ENCODE data around the gene ZNF331. TPM values are rescaled to one million over a fixed set of nuclear protein-coding genes. Genes with fewer than 3 reads are reported as not detected.

Gene ZNF331
- total RNA-seq, 1 donor from 2014 or later = 18.3 TPM

DNA sequence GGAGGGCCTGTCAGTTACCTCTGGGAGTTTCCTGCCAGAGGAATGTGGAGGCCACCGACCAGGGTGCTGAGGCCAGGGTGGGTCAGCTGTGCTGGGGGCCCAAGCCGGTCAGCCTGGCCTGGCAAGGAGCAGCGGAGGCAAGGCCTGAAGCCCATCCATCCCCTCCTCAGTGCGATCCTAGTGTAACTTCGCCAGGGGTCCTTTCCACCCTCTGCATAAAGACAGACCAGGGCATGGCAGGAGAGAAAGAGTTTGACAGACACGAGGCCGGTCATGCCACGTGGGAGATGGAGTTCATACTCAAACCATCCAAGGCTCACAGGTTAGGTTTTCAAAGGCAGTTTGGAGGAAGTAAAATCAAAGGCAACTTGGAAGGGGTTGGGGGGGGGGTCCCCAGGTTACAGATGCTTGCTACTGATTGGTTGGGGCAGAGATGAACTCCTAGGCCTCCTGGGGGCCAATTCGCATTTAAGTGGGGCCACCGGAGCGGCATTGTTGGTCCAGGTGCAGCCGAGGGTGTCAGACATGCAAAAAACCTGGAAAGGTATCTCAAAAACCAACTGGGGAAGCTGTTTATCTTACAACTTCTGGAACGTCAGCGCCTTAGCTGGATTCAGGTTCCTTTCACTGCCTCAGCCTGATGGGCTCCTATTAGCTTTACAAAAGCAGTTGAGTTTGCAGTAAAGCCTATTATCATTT, 57.0 kb downstream of the ZNF331 start:
- DNase-seq (ENCODE audit: low spot score) = no peak
- Mint-ChIP-seq H3K9me3 (peaks cover 13% of the 10 kb centered on the region), H3K27ac (no peak overlapping the region), H3K4me1 (ENCODE audit: low read depth) (no peaks in the 10 kb centered on the region), H3K36me3 (ENCODE audit: low read depth) (no peaks in the 10 kb centered on the region), H3K4me3 (ENCODE audit: low read depth) (no peak overlapping the region), H3K27me3 (ENCODE audit: low read depth) (no peaks in the 10 kb centered on the region)
- intact Hi-C loops (cut with micrococcal nuclease) = no loop called here

DNA sequence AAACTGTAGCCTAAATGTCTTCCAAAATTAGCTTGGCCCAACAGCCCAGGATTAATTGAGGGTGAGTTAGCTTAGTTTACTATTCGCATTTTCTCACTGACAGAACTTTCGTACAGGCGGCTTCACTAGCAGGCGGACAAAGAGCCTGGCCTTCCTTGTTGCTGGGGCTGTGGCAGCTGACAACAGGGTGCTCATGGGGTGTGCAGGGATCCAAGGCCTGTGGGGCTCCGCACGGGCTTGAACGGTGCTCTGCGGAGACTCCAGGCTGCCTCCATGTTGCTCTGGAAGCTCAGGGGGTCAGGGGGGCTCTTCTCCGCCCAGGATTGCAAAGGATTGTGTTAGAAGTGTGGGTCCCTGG, 57.5 kb downstream of the ZNF331 start:
- no peak overlapping the region for H3K4me3 Mint-ChIP-seq (ENCODE audit: low read depth)
- H3K4me1 Mint-ChIP-seq (ENCODE audit: low read depth) = no peaks in the 10 kb centered on the region
- H3K9me3 Mint-ChIP-seq = peaks cover 13% of the 10 kb centered on the region
- no peak overlapping the region for H3K27ac Mint-ChIP-seq
- intact Hi-C loops (cut with micrococcal nuclease) = no loop called here
- no peaks in the 10 kb centered on the region for H3K27me3 Mint-ChIP-seq (ENCODE audit: low read depth)
- no peak for DNase-seq (ENCODE audit: low spot score)
- no peaks in the 10 kb centered on the region for H3K36me3 Mint-ChIP-seq (ENCODE audit: low read depth)

DNA sequence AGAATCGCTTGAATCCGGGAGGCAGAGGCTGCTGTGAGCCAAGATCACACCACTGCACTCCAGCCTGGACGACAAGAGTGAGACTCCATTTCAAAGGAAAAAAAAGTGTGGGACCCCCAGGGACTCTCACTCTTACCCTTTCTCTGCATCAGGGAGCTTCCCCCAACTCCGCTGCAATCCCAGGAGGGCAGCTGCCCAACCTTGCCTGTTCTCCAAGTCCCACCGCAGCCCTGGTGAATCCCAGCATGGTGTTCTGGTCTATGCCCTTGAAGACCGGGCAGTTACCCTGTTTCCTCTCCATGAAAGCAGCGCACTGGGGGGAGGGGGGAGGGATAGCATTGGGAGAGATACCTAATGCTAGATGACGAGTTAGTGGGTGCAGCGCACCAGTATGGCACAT, 58.1 kb downstream of the ZNF331 start:
- peaks cover 12% of the 10 kb centered on the region for H3K9me3 Mint-ChIP-seq
- no peaks in the 10 kb centered on the region for H3K36me3 Mint-ChIP-seq (ENCODE audit: low read depth)
- no peak overlapping the region for H3K4me3 Mint-ChIP-seq (ENCODE audit: low read depth)
- no peaks in the 10 kb centered on the region for H3K4me1 Mint-ChIP-seq (ENCODE audit: low read depth)
- DNase-seq (ENCODE audit: low spot score) = no peak
- intact Hi-C loops (cut with micrococcal nuclease) = no loop called here
- H3K27ac Mint-ChIP-seq = no peak overlapping the region
- H3K27me3 Mint-ChIP-seq (ENCODE audit: low read depth) = no peaks in the 10 kb centered on the region

DNA sequence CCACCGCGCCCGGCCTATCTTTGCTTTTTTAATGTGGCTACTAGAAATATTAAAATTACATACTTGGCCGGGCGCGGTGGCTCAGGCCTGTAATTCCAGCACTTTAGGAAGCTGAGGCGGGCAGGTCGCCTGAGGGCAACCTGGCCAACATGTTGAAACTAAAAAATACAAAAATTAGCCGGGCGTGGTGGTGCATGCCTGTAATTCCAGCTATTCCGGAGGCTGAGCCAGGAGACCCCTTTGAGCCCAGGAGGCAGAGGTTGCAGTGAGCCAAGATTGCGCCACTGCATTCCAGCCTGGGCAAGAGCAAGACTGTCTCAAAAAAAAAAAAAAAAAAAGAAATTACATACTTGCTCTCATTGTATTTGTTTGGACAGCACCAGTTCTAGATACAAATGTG, 59.1 kb downstream of the ZNF331 start:
- no peaks in the 10 kb centered on the region for H3K4me1 Mint-ChIP-seq (ENCODE audit: low read depth)

DNA sequence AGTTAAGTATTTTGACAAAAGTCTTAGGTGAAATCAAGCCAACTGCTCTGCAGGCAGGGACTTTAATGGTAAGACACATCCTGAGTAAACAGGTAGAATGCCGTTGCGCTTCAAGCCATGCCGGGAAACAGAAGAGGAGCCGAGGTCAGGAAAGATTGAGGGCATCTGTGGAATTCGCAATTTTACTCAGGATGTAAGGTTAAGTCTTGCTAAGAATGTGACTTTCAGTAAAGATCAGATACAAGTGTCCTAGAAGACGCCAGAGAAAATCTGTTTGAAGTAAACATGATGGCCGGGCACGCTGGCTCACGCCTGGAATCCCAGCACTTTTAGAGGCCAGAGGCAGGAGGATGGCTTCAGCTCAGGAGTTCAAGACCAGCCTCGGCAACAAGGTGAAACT, 60.4 kb downstream of the ZNF331 start:
- no peak overlapping the region for H3K27ac Mint-ChIP-seq
- DNase-seq (ENCODE audit: low spot score) = no peak
- peaks cover 17% of the 10 kb centered on the region for H3K9me3 Mint-ChIP-seq
- no peaks in the 10 kb centered on the region for H3K27me3 Mint-ChIP-seq (ENCODE audit: low read depth)
- intact Hi-C loops (cut with micrococcal nuclease) = no loop called here
- H3K4me3 Mint-ChIP-seq (ENCODE audit: low read depth) = no peak overlapping the region
- H3K4me1 Mint-ChIP-seq (ENCODE audit: low read depth) = no peaks in the 10 kb centered on the region
- no peaks in the 10 kb centered on the region for H3K36me3 Mint-ChIP-seq (ENCODE audit: low read depth)

More for the DNA sequence above, 59.1 kb downstream of the ZNF331 start:
- no peaks in the 10 kb centered on the region for H3K27me3 Mint-ChIP-seq (ENCODE audit: low read depth)
- H3K36me3 Mint-ChIP-seq (ENCODE audit: low read depth) = no peaks in the 10 kb centered on the region
- no peak overlapping the region for H3K27ac Mint-ChIP-seq
- H3K9me3 Mint-ChIP-seq = peaks cover 12% of the 10 kb centered on the region
- H3K4me3 Mint-ChIP-seq (ENCODE audit: low read depth) = no peak overlapping the region
- intact Hi-C loops (cut with micrococcal nuclease) = no loop called here
- DNase-seq (ENCODE audit: low spot score) = no peak

DNA sequence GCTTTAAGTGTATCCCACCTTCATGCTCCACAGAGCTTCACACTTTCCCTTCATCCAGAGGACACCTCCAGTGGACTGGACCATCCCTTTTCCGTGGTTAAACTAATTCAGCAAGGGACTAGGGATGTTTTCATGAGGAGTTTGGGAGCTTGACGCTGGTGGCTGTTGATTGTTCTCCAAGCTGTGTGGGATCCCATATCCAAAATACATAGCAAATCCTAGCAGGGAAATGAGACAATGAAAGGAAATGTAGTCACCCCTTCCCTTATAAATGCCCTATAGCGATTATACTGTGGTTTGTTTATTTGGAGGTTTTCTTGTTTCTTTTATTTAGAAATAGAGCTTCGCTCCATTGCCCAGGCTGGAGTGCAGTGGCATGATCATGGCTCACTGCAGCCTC, 62.3 kb downstream of the ZNF331 start:
- Mint-ChIP-seq H3K27ac (no peak overlapping the region), H3K27me3 (ENCODE audit: low read depth) (no peaks in the 10 kb centered on the region), H3K4me3 (ENCODE audit: low read depth) (no peak overlapping the region), H3K9me3 (peaks cover 27% of the 10 kb centered on the region), H3K4me1 (ENCODE audit: low read depth) (no peaks in the 10 kb centered on the region), H3K36me3 (ENCODE audit: low read depth) (no peaks in the 10 kb centered on the region)
- DNase-seq (ENCODE audit: low spot score) = no peak
- intact Hi-C loops (cut with micrococcal nuclease) = no loop called here

DNA sequence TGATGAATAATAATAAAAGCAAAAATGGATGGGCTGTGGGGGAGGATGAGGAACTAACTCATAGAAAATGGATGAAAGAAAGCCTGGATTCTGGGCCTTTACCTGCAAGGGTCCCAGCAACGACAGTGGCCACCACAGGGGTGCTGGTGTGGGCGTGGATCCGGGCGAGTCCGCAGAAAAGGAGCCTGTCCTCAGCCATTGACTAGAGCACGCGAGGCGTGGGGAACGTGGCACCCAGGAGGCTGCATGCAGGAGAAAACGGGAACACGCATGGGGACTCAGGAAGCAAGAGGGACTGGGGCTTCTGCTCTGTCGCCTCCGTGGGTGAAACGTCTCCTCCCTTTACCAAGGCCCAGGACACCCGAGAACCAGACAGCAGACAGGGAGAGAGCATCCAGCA, 68.1 kb downstream of the ZNF331 start:
- intact Hi-C loops (cut with micrococcal nuclease) = no loop called here
- no peak for DNase-seq (ENCODE audit: low spot score)
- no peaks in the 10 kb centered on the region for H3K27me3 Mint-ChIP-seq (ENCODE audit: low read depth)
- H3K4me1 Mint-ChIP-seq (ENCODE audit: low read depth) = no peaks in the 10 kb centered on the region
- H3K9me3 Mint-ChIP-seq = peaks cover 47% of the 10 kb centered on the region
- H3K4me3 Mint-ChIP-seq (ENCODE audit: low read depth) = no peak overlapping the region
- no peaks in the 10 kb centered on the region for H3K36me3 Mint-ChIP-seq (ENCODE audit: low read depth)
- no peak overlapping the region for H3K27ac Mint-ChIP-seq

DNA sequence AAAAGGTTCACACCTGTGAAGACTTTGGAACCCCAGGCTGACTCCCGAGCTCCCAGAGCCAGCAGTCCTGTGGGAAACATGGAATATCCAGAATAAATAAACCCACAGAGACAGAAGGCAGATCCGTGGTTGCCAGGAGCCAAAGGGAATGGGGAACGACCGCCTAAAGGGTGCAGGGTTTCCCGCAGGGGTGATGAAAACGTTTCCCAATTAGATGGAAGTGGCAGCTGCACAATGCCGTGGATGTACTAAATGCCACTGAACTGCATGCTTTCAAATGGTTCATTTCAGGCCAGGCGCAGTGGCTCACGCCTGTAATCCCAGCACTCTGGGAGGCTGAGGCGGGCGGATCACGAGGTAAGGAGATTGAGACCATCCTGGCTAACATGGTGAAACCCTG, 70.4 kb downstream of the ZNF331 start:
- no peak overlapping the region for H3K27ac Mint-ChIP-seq
- no peak overlapping the region for H3K4me3 Mint-ChIP-seq (ENCODE audit: low read depth)
- intact Hi-C loops (cut with micrococcal nuclease) = no loop called here
- no peaks in the 10 kb centered on the region for H3K4me1 Mint-ChIP-seq (ENCODE audit: low read depth)
- H3K9me3 Mint-ChIP-seq = peaks cover 53% of the 10 kb centered on the region
- DNase-seq (ENCODE audit: low spot score) = no peak
- no peaks in the 10 kb centered on the region for H3K36me3 Mint-ChIP-seq (ENCODE audit: low read depth)
- H3K27me3 Mint-ChIP-seq (ENCODE audit: low read depth) = no peaks in the 10 kb centered on the region

DNA sequence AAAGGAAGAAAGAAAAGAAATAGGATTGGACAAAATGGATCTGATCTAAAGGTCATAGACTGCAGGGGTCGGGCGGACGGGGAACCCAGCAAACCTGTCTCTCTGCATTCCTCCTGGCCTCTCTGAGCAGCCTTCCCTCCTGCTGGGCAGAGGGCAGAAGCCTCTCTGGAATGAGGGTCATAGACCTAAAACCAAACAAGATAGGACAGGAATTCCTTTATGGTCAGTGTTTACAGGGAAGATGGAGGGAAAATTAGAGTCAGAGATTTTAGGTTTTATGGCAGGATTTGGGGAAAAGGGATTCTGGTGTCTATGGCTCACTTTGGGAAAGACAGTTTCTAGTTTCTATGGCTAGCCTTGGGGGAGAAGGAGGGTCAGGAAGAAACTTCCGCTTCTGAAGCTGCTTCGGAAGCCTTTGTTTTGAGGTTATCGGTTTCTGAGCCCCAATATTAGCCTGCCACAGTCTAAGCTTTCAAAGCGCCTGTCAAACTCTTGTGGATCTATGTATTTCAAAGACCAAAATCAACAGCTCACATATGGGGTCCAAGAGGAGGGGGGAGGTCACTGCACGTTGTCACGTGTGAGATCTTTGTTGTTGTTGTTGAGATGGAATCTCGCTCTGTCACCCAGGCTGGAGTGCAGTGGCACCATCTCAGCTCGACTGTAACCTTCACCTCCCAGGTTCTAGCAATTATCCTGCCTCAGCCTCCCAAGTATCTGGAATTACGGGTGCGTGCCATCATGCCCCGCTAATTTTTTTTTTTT, 75.0 kb downstream of the ZNF331 start:
- peaks cover 48% of the 10 kb centered on the region for H3K9me3 Mint-ChIP-seq
- intact Hi-C loops (cut with micrococcal nuclease) = no loop called here
- DNase-seq (ENCODE audit: low spot score) = no peak
- no peaks in the 10 kb centered on the region for H3K4me1 Mint-ChIP-seq (ENCODE audit: low read depth)
- H3K36me3 Mint-ChIP-seq (ENCODE audit: low read depth) = no peaks in the 10 kb centered on the region
- no peak overlapping the region for H3K4me3 Mint-ChIP-seq (ENCODE audit: low read depth)
- no peaks in the 10 kb centered on the region for H3K27me3 Mint-ChIP-seq (ENCODE audit: low read depth)
- no peak overlapping the region for H3K27ac Mint-ChIP-seq

DNA sequence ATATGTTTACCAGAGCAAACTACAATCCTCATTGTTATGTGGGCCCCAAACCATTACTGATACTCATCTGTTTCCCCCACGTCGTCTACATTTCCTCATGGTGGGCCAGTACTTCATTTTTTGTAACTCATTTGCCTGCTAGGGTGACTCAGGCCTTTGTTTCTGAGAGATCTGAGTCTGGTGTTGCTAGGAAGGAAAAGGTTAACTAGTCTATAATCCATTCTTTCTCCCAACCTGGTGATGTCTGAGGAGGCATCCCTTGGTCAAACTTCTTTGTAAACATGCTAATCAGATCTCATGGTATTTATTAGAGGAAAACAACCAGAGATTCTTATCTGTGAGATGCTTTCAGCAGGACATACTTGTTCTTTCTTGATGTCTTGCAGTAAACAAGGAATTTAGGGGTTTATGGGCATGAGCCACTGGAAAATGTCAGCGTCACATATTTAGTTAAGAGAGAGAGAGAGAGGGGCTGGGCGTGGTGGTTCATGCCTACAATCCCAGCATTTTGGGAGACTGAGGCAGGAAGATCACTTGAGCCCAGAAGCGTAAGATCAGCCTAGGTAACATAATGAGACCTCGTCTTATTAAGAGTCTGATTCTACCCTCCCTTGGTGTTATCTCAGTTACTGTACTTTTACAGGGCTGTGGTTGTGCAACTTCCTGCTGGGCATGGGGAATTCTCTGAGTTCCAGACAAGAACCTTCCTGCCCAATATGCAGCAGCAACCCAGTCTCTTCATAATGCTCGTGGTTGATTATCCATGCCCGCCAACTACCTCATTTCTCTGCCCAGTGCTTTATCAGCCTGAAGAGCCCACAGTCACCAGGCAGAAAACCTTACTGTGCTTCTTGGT, 84.2 kb downstream of the ZNF331 start:
- Mint-ChIP-seq H3K36me3 (ENCODE audit: low read depth) (no peaks in the 10 kb centered on the region), H3K9me3 (peaks cover 32% of the 10 kb centered on the region)

DNA sequence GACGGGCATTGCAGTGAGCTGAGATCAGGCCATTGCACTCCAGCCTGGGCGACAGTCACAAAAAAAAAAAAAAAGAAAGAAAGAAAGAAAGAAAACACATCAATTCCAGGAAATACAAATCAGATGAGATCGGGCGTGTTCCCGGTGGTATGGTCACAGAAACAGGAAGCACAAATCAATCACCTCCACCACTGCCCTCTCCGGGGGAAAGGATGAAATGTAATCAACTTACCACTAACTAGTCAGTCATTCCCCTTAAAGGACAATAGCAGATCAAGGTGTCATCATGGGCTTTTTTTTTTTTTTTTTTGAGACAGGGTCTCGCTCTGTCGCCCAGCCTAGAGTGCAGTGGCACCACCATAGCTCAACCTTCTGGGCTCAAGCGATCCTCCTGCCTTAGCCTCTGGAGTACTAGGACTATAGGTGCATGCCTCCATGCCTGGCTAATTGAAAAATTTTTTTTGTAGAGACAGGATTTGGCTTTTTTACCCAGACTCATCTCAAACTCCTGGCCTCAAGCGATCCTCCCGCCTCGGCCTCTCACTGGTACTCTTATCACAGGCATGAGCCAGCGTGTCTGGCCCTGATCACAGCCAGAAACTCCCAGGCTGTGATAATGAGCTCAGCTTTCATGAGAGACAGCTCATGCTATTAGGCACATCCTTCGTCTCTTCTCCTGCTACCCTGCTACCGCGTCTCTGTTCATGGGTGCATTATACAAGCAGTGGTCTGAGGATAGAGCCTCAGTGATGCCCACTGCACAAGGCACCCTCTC, 87.0 kb downstream of the ZNF331 start:
- H3K27me3 Mint-ChIP-seq (ENCODE audit: low read depth) = no peaks in the 10 kb centered on the region
- no peak overlapping the region for H3K27ac Mint-ChIP-seq
- H3K4me1 Mint-ChIP-seq (ENCODE audit: low read depth) = no peaks in the 10 kb centered on the region
- intact Hi-C loops (cut with micrococcal nuclease) = no loop called here
- no peaks in the 10 kb centered on the region for H3K36me3 Mint-ChIP-seq (ENCODE audit: low read depth)
- no peak overlapping the region for H3K4me3 Mint-ChIP-seq (ENCODE audit: low read depth)
- DNase-seq (ENCODE audit: low spot score) = no peak
- peaks cover 27% of the 10 kb centered on the region for H3K9me3 Mint-ChIP-seq

More for the DNA sequence above, 84.2 kb downstream of the ZNF331 start:
- Mint-ChIP-seq H3K4me1 (ENCODE audit: low read depth) (no peaks in the 10 kb centered on the region), H3K4me3 (ENCODE audit: low read depth) (no peak overlapping the region), H3K27me3 (ENCODE audit: low read depth) (no peaks in the 10 kb centered on the region), H3K27ac (no peak overlapping the region)
- intact Hi-C loops (cut with micrococcal nuclease) = no loop called here
- no peak for DNase-seq (ENCODE audit: low spot score)

DNA sequence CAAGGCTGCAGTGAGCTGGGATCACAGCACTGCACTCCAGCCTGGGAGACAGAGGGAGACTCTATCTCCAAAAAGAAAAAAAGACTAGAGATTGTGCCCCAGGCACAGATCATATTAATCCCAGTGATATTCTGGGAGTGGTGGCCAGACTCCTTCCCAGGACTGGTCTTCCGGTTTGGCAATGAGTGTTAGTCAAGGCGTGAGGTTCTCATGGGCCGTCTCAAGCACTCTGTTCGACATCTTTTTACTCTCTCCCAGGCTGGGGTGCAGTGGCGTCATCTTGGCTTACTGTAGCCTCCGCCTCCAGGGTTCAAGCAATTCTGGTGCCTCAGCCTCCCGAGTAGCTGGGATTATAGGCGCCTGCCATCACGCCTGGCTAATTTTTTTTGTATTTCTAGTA, 88.5 kb downstream of the ZNF331 start:
- H3K9me3 Mint-ChIP-seq = peaks cover 23% of the 10 kb centered on the region
- H3K4me1 Mint-ChIP-seq (ENCODE audit: low read depth) = no peaks in the 10 kb centered on the region
- no peaks in the 10 kb centered on the region for H3K27me3 Mint-ChIP-seq (ENCODE audit: low read depth)
- intact Hi-C loops (cut with micrococcal nuclease) = no loop called here
- no peak for DNase-seq (ENCODE audit: low spot score)
- H3K27ac Mint-ChIP-seq = no peak overlapping the region
- no peak overlapping the region for H3K4me3 Mint-ChIP-seq (ENCODE audit: low read depth)
- no peaks in the 10 kb centered on the region for H3K36me3 Mint-ChIP-seq (ENCODE audit: low read depth)

Measured in activated T-helper 2 cell treated with anti-CD3 and anti-CD28 coated beads, Interferon-gamma antibody, Interleukin-2, Interleukin-4, amounts not matched to agents 10 μg/mL and 5 μg/mL and 100 μg/mL, durations not matched to agents 14 hours and 24 hours and 36 hours (primary cell).